ENCODE measurements around the gene TCEANC. TPM values are rescaled to one million over a fixed set of nuclear protein-coding genes. Genes with fewer than 3 reads are reported as not detected.
"Not testable (repeated sequence)": the region's sequence is repeated elsewhere in the genome, so short reads cannot be mapped to it uniquely, and the experiment has no call there.

The TCEANC gene, protein sequence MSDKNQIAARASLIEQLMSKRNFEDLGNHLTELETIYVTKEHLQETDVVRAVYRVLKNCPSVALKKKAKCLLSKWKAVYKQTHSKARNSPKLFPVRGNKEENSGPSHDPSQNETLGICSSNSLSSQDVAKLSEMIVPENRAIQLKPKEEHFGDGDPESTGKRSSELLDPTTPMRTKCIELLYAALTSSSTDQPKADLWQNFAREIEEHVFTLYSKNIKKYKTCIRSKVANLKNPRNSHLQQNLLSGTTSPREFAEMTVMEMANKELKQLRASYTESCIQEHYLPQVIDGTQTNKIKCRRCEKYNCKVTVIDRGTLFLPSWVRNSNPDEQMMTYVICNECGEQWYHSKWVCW
- 2.1 TPM for polyA plus RNA-seq (2013, experiment 1 of 2; ENCODE audit: insufficient read length)
- 2.3 TPM for polyA plus RNA-seq (2013, experiment 2 of 2; ENCODE audit: insufficient read length)

GRCh38 chrX:13652850-13653693 is at the start of gene TCEANC:
TSS of gene TCEANC (plus strand) at chrX:13653141. CDS start at chrX:13662509, 9,368 bp downstream.
- DNase-seq, result peak; percentile 97

DNA sequence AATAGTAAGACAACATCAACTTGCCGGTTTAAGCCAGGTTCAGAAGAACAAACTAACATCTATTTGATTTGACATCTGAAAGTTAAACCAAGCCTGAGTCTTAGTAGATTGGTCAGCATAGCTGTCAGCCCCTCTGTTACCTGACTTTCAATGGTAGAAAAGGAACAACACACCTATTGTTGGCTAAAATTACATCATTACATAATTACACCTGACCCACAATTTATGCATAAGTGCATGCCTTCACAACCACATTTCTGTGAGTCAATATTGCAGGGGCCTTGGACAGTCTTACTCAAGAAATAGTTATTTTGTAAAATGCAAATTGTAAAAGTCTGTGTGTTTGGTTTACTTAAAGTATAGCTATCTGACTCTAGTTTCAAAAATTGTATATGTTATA is 47.3 kb upstream of the TCEANC start:
- no peak for DNase-seq

GRCh38 chrX:13607331-13607995 is 45.5 kb upstream of the TCEANC start:
- no peak for DNase-seq

- DNase-seq, result no peak
Observed at GRCh38 chrX:13607996-13608365, 45.0 kb upstream of the TCEANC start.

DNA sequence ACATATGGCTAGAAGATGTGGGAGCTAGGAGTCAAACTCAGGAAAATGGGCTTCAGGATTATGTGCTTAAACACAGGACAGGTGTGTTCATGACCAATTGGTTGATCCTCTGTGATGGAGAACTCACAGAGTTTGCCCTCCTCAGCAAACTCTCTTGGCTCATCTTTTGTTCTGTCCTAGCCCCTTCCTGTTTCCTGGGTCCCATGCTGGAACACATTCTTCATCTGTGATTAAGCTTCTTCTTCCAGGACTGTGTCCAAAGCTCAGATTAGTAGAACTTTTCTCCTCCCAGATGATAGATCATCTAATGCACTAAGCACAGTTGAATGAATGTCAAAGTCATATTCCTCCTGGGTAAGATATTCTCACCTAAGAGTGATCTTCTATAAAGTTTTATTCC is 38.8 kb upstream of the TCEANC start:
- DNase-seq, result no peak

DNA sequence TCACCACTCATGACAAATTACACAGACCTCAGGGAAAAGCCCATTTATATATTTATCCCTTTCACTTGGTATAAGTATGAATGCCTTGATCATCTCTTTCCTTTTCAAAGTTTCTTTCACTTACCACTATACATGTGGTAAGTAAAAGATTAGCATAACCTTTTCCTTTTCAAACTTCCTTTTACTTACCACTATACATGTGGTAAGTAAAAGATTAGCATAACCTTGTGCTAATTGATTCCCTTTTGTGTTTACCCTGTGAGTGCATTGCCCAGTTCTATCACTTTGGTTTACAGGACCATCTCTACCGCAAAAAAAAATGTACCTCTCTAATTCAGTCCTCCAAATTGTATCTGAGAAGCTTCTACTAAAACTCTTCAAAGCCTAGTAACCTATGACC is 32.7 kb upstream of the TCEANC start:
- no peak for DNase-seq

DNA sequence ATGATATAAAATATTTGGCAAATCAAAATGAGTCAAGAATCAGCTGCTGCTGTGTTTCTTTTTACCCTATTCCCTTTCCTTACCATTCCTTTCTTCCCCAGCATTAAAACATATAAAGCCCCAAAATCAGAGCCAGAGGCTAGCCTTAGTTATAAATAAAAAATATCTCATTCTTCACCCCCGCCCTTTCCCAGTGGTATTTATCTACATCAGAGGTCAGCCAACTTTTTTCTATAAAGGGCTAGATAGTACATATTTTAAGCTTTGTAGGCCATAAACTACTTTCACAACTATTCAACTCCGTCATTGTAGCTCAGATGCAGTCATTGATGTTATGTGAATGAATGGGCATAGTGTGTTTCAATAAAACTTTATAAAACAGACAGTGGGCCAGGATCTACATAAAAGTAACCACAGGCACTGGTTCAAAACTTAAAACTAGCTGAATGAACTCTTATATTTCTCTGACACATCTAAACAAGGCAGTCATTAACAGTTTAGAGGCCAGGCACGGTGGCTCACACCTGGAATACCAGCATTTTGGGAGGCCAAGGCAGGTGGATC is 30.5 kb upstream of the TCEANC start:
- DNase-seq, result no peak

GRCh38 chrX:13627306-13627705 is 25.6 kb upstream of the TCEANC start:
- no peak for DNase-seq

- not testable (repeated sequence) for DNase-seq
Observed at GRCh38 chrX:13637224-13637623, 15.7 kb upstream of the TCEANC start.

GRCh38 chrX:13638021-13638420 is 14.9 kb upstream of the TCEANC start:
- DNase-seq, result no peak

DNA sequence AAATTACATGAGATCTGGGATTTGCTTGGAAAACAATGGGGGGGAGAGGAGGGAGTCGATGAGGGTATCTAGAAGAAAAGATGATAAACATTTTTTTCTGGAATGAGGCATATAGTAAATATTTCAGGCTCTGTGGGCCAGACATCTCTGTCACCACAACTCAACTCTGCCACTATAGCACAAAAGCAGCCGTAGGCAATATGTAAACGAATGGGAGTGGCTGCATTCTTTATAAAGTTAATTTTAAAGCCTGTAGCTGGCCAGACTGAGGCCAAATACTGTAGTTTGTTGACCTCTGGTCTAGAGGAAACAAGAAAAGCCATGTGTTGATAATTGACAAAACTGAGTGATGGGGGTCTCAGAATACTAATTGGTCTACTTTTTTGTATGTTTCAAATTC is 14.1 kb upstream of the TCEANC start:
- DNase-seq, result peak; percentile 41

- DNase-seq, result not testable (repeated sequence)
Observed at GRCh38 chrX:13641684-13642083, 11.3 kb upstream of the TCEANC start.

- no peak for DNase-seq
Observed at GRCh38 chrX:13645464-13646153, 7.3 kb upstream of the TCEANC start.

- DNase-seq, result peak; percentile 79
Observed at GRCh38 chrX:13646154-13646549, 6.8 kb upstream of the TCEANC start.

DNA sequence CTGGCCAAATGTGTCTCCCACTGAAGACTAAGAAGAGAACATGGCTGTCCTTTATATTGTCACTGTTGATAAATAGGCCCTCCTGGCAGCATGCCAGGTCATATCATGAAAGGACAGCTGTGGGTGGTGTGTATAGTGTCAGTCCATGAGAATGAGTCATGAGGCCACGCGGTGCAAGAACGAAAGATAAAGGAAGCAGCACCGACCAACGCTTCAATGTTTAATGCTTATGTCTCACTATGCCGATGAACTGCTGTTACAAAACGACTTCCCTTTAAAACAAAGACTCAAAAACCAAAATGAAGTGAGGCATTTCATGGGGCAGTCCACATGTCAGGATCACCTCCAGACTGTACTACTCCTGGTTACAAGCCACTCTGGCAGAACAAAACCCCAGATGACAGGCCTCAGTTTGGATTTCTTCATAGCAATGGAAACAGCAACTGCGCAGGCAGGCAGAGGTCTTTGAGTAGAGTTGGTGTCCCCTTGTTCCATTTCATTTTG is 5.2 kb upstream of the TCEANC start:
- peak; percentile 44 for DNase-seq

GRCh38 chrX:13648336-13648735 is 4.6 kb upstream of the TCEANC start:
- DNase-seq, result not testable (repeated sequence)

DNA sequence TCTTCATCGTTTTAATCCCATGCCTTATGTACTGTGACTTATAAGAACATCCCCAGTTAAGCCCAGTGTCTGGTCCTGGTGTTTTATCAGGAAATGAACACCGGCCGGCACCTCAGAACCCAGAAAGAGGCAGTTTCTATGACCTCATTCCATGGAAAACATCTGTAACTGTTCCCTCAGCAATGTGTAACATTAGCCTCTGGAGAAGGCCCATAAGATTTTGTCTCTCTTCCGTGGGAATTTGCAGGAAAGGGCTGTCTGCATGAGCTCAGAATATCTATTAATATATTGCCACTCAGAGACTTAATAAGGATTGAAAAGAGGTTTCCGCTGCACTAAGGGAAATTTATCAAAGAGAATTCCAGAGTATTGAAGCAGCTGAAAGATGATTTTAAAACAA is 3.1 kb upstream of the TCEANC start:
- DNase-seq, result peak; percentile 52

GRCh38 chrX:13650318-13650717 is 2.6 kb upstream of the TCEANC start:
- no peak for DNase-seq

DNA sequence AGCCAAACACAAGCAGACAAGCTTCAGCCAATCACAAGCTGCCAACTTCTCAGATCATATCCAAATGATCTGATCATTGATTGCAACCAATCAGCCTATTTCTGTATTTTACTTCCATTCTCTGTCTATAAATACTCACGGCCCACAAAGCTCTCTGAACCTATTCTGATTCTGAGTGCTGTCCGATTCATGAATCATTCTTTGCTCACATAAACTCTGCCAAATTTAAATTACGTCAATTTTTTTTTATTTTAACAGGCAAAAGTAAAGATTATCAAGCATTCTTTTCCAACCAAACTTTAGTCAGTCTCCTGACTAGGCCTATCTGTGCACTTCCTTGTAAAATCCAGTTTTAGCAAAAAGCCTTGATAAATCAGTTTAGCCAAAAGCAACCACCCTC is 1.8 kb upstream of the TCEANC start:
- DNase-seq, result no peak

DNA sequence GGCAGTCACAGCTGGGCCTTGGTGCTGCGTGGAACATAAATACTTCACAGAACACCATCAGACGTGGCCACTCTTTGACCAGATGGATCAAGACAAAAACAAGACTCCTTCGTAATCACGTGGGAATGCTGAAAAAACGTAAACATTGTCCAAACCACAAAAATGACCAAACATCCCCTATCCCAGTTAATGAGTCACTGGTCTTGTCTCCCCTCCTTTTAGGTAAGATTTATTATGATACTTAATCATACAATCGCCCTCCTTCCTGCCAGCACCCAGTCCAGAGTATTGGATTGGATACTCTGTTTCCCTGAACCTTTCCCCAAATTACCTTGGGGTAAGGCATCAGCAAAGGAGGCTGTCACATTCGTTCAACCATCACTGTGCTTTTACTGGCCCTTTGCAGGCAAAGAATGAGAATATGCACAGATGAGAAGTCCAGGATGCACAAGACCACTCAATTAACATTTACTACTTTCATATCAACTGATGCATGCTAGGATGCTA is 601 bp upstream of the TCEANC start:
- peak; percentile 87 for DNase-seq

GRCh38 chrX:13654116-13654515 is 1.2 kb downstream of the TCEANC start:
- no peak for DNase-seq

- no peak for DNase-seq
Observed at GRCh38 chrX:13655674-13656073, 2.7 kb downstream of the TCEANC start.
